HG02884 (cell line): Measurements from ENCODE around the gene PAQR8.
"Not testable (repeated sequence)": the region's sequence is repeated elsewhere in the genome, so short reads cannot be mapped to it uniquely, and the experiment has no call there.

ENCODE experiments used
- ATAC-seq: cut with Tn5 transposase; IDR thresholded peaks from one replicate; pipeline ENCODE4 v1.9.1; 2021; ENCODE audit warnings: mild to moderate bottlenecking, moderate library complexity; ENCODE audit not compliant: unreplicated experiment

PAQR8 gene

DNA sequence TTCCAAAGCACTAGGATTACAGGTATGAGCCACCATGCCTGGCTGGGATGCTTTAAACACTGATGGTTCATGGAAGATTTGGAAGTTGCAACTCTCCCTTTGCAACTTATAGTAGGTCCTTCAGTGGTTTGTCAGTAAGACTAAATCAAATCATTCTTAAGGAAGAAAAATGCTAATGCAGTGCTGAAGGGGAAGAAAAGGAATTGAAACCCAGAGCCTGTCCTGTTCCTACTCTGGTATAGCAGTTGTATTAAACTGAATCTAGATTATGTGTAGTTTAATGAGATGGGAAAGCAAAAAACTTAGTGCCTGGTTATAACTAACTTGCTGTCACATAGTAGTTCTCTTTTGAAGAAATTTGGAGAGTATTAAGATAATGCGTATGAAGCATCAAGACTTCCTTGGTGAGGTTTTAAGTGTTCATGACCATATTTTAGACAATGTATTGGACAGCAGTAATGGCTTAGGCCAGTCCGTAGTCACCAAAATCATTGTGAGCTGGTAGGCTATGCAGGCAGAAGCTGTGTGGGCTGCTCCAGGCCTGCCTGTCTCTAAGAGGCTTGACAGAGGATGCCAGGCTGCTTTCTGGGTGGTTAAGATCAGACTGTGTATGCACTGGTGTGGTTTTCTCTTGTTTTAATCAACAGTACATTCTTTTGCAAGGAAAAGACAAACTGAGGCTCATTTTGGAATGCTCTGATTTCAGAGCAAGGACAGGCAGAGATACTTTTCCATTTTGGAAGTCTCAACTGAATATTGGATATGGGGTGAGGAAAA lies 14.0 kb downstream of the PAQR8 start:
- no peak for ATAC-seq

DNA sequence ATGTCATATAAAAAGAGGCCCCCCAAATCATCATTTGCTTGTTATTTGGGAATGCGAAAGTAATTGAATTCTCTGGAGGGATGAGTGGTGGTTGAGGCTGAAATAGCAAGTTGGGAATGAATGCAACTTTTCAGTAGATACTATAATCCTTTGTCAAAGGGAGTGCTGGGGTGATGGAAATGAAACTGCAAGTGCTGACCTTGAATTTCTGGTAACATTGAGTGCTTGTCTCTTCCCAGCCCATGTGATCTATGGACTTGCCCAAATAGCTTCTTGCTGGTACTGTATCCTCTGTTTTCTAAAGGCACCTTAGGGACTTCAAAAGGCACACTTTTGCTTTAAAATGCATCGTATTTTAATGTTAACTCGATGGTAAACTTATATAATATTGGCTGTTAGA lies 14.8 kb downstream of the PAQR8 start:
- ATAC-seq = no peak

DNA sequence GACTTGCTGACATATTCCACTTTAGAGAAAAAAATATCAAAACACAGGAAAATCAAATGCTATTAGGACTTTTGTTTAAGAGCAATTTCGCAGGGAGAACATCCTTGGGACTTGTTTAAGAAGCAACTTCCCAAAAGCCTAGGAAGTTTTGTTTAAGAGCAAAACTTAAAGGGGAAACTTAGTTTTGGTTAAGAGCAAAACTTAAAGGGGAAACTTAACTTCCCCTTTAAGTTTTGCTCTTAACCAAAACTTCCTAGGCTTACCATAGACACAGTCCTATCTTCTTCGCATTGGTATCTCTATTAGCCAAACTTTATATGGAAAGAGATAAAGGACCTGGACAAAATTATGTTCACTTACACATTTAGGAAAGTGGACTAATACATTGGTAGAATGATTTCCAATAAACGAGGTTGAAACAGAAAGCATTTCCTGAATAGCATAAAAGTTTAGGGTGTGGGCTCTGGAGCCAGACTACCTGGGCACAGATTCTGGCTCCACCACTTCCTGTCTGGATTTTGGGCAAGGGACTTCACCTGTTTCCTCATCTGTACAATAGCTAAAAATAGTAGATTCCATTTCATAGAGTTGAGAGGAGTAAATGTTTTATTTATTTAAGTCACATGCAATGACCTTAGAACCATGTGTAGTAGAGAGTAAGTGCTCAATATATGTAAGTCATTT lies 15.7 kb downstream of the PAQR8 start:
- no peak for ATAC-seq

DNA sequence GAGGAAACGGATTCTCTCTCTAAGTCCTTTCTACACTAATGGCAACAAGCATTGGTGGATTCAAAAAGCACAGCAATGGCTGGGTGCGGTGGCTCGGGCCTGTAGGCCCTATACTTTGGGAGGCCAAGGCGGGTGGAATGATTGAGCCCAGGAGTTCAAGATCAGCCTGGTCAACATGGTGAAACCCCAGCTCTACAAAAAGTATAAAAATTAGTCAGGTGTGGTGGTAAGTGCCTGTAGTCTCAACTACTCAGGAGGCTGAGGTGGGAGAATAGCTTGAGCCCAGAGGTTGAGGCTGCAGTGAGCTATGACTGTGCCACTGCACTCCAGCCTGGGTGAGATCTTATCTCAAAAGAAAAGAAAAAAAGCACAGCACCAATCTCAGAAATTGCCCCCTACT lies 19.3 kb downstream of the PAQR8 start:
- ATAC-seq = no peak

DNA sequence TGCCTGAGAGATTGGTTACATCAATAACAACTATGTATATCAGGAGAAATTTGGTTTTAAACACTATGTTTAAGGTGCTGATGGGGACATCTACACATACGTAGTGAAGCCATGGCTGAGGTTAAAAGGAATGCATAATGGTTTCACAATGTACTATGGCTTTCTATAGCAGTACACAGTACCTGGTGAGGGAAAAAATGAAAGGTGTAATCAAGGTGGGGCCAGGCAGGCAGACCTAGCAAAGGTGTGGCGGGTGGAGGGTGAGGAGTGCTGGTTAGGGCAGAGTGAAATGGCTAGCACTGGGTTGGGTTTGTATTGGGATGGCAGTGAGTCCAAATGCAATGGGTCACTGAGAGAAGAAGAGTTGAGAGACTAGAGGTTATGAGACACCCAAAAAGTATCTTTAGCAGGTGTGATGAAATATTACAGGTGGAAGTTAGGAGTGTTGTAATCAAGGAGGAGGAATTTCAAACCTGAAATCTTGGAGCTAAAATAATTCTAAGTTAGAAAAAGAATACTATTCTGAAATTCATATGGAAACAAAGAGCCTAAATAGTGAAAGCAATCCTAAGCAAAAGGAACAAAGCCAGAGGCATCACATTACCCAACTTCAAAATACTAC lies 22.3 kb downstream of the PAQR8 start:
- no peak for ATAC-seq

DNA sequence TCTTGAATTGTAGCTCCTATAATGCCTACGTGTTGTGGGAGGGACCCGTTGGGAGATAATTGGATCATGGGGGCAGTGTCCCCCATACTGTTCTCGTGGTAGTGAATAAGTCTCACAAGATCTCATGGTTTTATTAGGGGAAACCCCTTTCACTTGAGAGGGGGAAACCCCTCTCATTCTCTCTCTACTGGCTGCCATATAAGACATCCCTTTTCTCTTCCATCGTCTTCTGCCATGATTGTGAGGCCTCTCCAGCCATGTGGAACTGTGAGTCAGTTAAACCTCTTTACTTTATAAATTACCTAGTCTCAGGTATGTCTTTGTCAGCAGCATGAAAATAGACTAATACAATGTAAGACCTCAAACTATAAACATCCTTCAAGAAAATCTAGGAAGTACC lies 23.1 kb downstream of the PAQR8 start:
- no peak for ATAC-seq

DNA sequence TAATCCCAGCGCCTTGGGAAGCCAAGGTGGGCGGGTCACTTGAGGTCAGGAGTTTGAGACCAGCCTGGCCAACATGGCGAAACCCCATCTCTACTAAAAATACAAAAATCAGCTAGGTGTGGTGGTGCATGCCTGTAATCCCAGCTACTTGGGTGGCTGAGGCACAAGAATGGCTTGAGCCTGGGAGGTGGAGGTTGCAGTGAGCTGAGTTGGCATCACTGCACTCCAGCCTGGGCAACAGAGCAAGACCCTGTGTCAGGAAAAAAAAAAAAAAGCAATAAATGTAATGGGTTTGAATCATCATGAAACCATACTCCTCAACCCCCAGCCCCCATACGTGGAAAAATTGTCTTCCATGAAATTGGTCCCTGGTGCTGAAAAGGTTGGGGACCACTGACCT lies 26.2 kb downstream of the PAQR8 start:
- not testable (repeated sequence) for ATAC-seq

DNA sequence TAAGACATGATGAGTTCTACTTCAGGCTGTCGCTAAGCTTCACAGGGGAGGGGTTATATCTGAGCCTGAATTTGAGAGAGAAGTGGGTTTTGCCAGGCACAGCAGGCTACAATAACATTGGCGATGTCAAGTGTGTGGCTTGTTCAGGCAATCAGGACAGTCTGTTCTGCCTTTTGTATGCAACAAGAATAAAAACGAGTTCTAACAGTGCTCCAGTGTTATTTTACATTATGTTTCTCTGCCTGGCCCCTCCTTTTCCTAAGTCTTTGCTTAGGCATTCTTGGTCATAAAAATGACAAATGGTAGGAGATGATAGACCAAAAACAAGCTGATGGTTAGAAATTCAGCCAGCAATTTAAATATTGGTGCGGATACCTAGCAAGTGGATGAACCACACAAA lies 26.8 kb downstream of the PAQR8 start:
- ATAC-seq = no peak

DNA sequence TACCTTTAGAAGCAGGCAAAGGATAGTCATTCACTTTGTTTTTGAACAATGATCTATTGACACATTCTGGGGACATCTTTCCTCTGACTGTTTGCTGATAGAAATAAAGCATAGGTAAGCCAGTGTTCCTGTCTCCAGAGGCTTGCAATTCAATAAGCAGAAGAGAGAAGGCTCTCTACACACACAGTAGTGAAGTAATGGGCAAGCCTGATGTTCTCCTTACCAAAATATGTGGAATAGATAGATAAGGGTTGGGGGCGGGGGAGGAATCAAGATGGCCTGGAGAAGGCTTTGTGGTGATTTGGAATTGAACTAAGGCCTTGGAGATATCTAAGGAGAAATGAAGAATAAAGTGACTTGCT lies 27.3 kb downstream of the PAQR8 start:
- ATAC-seq = no peak

DNA sequence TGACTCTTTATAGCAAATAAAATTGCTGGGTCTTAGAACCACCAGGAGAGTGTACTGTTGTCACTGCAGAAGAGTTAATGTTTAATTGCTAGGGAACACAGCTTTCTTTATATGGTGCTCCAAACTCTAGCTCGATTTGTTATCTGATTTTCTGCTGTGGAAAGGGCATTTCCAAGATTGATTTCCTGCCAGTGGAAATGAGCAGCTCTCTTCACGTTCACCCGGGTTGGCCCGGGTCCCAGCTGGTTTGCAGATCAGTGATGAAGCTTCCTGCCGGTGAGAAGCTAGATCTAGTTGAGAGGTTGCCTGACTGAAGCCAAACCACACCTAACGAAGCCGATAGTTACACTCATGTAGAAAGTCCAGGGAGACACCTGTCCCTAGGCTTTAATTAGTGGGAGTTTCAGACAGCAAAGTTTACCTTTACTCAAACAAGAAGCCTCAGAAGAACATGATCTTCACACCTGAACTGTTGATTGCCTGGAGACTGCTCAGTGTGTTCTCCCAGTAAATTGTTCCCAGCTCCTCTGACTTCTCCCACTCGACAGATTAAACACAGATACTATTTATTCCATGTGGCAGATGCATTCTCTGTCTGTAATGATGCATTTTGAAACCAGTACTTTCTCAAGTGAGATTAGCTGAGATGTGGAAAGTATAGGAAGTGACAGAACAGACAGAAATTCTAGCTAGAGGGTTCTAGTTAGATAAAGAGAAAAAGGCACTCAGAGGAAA lies 27.8 kb downstream of the PAQR8 start:
- ATAC-seq = peak; percentile 71

DNA sequence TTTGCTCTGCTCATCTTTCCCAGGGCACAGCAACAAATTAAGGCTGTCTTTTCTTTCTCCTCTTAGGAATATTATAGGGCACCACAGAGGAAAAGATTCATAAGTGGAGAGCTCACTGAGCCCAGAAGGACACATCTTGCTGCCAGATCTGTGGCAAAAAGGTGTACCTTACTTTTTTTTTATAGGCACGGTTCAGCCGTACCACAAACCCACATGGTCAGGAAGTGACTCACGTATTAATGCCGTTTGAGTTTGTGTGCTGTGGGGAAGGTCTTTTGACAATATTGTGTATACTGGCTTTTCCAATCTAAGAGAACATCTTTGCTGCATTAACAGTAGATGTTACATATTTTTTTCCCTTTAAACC lies 28.4 kb downstream of the PAQR8 start:
- peak; percentile 43 for ATAC-seq

DNA sequence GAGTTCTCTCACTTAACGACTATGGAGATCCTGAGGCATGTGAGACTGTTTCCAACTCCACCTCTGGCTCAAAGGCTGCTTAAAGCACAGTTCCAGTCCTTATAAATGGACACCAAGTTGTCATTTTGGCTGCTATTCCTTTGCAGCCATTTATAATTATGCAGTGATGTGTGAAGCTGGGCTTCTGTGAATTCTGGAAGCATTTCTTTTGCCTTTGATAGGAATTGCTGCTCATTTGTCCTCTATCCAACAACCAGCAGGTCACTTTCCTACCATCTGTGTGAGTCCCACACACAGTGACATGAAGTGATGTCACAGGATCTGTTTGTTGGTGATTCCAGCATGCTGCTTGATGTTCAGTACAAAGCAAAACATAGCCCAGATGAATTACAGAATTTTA lies 29.6 kb downstream of the PAQR8 start:
- no peak for ATAC-seq

DNA sequence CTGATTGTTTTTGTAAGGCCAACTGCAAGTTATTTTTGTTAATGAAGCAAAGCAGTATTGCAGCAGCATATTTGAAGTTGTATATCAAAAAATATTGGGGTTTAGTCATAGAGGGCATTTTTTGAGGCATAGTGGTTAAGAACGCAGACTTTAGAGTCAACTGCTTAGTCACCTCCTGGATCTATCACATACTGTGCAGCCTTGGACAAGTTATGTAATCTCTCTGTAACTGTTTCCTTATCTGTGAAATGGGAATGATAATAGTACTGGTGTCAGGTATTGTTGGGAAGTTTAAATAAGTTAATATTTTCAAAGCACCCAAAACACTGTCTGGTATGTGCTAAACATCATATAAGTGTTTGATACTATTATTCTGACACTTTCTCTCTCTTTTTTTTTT lies 31.0 kb downstream of the PAQR8 start:
- ATAC-seq = no peak

DNA sequence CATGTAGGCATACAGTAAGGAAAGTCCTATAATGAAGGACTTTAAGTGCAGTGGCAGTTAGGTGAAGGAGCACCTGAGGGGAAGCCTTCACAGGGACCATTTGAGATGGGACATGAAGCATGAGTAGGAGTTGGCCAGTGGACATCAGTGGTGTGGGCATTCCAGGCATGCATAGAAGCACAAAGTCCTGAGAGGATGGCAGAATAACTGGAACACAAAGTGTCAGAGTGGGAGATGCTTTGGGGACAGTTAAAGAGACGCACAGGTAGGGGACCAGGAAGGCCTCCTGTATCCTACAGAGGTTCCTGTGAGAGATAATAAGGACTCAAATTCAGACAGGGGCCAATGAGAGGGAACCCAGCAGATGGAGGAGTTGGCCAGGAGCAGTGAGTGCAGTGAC lies 31.8 kb downstream of the PAQR8 start:
- no peak for ATAC-seq

DNA sequence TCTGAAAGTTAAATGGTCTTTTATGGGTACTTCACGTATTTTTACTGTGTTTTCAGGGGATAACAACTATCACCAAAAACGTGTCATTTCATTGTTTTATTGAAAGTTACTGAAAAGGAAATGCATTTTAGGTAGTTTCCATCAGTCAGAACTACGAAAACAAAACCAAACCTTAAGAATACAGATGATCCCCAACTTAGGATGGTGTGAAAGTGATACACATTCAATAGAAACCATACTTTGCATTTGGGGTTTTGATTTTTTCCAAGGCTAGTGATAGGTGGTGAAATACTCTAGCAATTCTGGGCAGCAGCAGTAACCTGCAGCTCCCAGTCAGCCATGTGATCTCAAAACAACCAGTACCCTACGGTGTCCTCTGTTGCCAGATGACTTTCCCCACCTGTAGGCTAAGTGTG lies 32.3 kb downstream of the PAQR8 start:
- ATAC-seq = peak; percentile 33

DNA sequence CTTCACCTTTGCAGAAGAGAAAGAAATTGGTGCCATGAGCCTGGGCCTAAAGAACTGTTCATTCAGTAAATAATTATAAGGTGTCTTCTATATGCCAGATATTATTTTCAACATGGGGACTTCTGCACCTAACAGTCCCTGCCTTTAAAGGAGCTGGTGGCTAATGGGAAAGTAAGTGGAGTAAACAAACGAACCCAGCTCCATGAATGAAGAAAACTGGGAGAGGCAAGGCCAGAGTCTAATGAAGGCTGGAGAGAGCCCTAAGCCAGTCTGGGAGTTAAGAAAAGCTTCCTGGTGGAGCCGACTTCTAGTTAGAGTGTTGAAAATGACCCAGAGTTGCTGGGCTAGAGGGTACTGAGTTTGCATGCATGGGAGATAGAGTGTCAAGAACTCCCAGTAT lies 34.0 kb downstream of the PAQR8 start:
- no peak for ATAC-seq

DNA sequence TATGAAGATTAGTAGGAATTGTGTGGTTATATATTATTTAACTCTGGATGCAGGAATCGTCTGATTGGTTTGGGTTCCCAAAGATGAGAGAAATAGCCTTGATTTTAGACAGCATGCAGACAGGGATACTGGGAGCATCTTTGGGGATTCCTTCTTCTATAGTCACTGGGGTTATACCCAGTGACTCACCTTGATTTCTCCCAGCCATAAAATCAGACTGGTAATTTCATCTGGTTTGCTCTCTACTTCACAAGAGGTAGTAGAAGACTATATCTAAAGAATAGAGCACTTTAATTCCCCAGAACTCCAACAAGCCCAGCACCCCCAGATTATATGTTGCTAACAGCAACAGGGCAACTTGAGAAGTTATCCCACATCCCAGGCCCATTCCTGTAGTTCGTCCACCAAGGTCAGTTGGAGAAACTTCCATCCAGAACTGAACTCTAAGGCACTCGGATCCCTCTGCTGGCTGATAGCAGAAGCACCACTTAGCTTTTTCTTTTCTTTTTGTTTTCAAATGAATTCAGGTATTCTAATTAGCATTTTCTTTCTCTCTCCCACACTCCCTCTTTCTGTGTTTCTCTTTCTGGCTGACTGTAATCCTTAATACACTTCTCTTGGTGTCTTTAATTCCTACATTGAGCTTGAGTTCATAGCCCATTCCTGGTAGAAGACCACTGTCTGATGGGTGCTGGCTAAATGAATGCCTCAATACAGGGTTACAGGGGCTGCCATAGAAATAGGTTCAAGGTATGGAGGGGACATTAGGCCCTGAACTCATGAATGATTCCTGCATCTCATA lies 37.8 kb downstream of the PAQR8 start:
- ATAC-seq = no peak

DNA sequence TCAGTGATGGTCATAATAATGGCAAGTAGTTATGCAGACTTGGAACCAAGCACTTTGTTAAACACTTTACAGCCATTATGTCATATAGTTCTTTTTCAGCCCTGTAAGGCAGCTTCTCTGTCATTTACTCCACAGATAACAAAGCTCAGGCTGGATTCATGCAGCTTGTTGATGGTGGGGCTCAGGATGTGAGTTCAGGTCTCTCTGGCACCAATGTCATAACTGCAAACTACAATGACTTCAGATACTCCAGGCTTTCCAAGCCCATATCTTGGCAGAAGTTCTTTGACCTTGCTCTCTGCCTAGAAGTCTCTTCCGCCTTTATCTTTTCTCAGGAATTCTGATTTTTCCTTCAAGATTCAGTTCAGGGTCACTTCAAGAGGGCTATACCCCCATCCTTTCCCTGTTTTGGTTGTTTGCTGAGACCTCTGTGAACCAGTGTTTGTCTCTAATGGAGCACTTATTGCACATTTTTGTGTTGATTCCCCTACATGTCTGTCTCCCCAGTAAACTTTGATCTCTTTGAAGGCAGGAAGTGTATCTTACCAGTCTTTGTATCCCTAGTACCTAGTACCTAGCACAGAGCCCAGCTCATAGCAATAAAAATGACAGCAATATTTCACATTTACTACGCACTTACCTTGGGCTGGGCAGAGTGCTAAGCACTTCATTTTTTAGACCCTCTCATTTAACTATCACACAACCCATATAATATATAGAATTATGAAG lies 38.5 kb downstream of the PAQR8 start:
- ATAC-seq = no peak

DNA sequence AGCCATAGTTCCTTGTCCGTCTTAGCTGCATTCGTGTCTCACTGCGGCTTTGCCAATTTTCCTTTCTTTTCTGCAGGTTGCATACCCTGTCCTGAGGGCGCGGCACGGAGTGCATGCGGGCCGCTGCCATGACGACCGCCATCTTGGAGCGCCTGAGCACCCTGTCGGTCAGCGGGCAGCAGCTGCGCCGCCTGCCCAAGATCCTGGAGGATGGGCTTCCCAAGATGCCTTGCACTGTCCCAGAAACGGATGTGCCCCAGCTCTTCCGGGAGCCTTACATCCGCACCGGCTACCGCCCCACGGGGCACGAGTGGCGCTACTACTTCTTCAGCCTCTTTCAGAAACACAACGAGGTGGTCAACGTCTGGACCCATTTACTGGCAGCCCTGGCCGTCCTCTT lies 41.1 kb downstream of the PAQR8 start:
- no peak for ATAC-seq

DNA sequence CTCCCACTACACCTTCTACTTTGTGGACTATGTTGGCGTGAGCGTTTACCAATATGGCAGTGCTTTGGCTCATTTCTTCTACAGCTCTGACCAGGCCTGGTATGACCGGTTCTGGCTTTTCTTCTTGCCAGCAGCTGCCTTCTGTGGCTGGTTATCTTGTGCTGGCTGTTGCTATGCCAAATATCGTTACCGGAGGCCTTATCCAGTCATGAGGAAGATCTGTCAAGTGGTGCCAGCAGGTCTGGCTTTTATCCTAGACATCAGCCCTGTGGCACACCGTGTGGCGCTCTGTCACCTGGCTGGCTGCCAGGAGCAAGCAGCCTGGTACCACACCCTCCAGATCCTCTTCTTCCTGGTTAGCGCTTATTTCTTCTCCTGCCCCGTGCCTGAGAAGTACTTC lies 41.7 kb downstream of the PAQR8 start:
- no peak for ATAC-seq
